Stimulated activated CD4-positive, alpha-beta T cell treated with anti-CD3 and anti-CD28 coated beads, Interleukin-15, amount 100 ng/mL, for 1 hour (primary cell): ENCODE results near the gene PREPL.
"Not testable (repeated sequence)": the region's sequence is repeated elsewhere in the genome, so short reads cannot be mapped to it uniquely, and the experiment has no call there.

Experiments used
- DNase-seq, 2 donors: peaks; one replicate each; pipeline ENCODE4 v3.0.0-alpha.2; 2020; ENCODE audit warnings: low read depth in 1 of 2, low spot score in 1 of 2

Gene PREPL

DNA sequence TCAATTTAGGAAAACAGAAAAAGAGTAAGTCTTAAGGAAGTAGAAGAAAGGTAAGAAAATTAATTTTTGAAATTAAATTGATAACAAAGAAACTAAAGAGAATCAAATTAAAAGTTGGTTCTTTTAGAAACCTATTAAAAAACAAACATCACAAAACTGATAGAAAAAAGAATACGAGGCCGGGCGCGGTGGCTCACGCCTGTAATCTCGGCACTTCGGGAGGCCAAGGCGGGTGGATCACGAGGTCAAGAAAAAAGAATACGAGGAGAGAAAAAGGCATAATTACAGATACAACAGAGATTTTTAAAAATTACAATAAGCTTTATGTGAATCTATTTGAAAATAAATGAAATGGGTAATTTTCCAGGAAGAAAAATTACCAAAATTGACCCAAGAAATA lies 11.8 kb downstream of the PREPL start:
- DNase-seq: no peak

DNA sequence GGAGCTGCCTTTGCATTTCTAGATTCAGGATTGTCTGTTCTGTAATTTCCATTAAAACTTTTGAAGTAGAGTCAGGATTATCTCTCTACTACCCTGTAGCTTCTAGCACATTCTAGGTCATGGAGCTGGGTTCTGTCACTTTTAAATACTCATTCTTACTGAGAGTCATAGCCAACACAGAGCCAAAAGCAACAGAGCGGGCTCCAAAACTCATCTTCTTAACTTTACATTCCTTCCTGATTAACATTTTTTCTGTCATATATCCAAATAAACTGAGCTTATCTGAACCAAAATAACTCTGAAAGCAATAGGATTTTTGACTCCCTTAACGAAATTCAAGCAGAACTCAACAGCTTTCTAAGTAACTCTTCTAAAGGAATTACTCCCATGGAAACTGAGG lies 12.9 kb downstream of the PREPL start:
- no peak for DNase-seq

DNA sequence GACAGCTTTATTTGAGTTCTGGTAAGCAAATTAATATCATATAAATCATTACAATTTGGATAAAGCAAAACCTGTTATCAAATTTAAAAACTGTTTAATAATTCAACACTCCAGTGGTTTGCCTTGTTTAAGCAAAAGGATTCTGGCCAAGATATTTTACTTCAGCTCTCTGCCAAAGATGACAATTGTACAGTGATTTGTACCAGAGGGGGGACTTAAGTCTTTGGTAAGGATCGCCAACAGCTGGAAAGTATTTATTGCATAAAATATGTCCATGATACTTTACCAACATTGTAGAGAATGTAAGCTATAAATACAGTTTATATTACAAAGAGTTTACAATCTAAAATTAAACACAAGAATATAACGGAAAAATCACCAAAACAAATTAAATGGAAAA lies 13.8 kb downstream of the PREPL start:
- no peak for DNase-seq

DNA sequence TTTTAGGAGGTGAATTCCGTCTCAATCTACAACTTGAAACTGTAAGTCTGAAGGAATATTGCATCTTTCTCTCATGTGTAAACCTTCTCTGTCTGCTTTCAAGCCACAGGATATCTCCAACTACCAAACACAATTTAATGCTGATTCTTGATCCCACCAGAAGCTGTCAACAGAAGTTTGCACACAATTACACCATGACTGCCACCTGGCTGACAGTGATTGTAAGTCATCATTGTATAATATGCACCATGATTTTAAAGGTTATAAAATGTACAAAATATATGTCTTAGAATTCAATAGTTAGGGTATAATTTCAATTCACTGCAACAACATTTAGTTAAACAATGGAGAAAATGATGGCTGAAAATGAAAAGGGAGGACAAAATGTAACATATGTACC lies 18.4 kb downstream of the PREPL start:
- DNase-seq: no peak

DNA sequence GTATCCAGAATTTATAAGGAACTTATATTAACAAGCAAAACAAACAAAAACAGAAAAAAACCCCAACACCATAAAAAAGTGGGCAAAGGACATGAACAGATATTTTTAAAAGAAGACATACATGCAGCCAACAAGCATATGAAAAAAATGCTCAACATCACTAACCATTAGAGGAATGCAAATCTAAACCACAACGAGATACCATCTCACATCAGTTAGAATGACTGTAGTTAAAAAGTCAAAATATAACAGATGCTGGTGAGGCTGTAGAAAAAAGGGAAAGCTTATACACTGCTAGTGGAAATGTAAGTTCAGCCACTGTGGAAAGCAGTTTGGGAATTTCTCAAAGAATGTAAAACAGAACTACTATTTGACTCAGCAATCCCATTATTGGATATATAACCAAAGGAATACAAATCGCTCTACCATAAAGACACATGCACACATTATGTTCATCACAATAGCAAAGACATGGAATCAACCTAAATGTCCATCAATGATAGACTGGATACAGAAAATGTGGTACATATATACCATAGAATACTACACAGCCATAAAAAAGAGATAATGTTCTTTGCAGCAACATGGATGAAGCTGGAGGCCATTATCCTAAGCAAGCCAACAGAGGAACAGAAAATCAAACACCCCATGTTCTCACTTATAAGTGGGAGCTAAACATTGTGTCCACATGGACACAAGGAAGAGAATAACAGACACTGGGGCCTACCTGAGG lies 25.3 kb downstream of the PREPL start:
- DNase-seq: no peak

DNA sequence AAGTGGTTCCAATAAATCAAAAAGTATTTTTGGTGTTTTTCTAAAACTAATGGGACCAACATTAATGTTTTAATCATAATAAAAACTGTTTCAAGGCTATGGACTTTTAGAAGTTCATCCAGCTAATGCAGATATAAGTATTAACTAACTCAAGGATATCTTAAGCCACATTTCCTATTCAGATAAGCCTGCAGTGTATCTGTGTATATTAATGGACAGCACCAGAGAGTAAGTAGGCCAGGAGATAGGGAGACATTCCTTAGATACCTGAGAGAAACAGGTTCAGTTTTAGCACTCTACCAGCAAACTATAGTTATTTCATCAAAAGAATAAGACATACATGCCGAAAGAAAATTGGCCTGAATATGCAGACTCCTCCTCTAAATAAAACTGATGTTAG lies 27.3 kb downstream of the PREPL start:
- no peak for DNase-seq

DNA sequence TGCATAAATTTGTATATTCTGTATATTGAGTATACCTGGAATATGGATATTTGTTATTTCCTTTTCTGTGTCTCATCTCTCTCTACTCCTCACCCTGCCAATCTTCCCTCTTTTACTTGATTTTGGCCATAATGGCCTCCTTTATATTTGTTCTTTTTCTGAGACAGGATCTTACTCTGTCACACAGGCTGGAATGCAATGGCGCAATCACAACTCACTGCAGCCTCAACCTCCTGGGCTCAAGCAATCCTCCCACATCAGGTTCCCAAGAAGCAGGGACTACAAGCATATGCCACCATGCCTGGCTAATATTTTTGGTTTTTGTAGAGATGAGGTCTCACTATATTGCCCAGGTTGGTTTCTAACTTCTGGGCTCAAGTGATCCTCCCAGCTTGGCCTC lies 30.5 kb downstream of the PREPL start:
- DNase-seq: no peak

DNA sequence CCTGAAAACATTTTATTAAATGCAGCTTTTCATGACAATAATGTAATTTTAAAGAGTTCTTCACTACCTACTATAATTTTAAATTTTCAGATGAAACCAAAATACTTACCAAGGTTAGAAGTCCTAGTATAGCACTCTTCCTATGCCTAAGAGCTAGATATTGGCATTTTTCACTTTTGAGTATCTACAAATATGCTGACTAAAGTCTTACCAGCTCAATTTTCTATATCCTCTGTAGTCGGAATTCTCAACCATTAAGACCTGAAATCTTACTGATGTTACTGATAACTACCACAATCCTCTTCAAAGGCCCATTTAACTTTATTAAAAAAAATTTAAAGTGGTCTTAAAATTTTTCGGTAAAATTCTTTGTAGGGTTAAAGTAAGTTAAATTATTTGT lies 32.0 kb downstream of the PREPL start:
- DNase-seq: no peak

DNA sequence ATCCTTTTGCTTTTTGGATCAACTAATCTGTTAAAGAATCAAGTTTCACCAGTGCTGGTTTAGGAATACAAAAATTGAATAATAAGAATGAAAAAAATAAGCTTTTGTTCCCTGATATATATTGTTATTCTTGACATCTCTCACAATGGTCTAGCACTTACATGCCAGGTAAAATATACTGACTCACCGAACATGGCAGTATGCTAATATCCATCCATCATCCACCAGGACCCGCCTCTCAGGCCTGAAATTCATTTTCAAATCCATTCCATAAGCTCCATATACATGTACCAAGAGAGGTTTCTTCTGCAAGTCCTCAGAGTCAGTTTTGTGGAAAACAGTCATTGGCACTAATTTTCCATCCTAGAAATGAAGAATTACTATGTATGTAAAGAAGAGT lies 32.5 kb downstream of the PREPL start:
- no peak for DNase-seq

DNA sequence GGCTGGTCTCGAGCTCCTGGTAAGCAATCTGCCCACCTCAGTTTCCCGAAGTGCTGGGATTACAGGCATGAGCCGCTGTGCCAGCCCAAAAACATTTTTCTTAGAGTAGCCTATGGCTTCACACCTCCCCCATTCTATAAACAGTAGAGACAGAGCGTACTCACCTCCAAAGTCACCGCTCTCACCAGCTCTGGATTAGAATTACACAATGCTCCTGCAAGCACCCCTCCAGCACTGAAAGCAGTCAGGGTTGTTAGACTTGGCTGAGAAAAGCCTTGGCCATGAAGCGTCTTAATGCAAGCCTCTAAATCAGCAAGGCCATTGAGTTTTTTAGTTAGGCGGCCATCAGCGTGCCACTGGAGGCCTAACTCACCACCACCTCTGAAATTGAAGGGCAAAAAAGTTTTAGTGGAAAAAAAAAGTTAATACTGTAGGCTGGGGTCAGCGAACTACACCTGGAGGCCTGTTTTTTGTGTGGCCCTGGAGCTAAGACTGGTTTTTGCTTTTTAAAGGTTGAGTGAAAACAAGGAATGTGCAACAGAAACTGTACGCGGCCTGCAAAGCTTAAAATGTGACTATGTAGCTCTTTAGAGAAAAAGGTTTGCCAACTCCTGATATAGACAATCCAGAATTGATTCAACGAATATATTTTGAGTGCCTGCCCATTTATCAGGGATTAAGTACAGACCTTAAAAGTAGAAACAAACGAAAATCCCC lies 34.6 kb downstream of the PREPL start:
- no peak for DNase-seq

DNA sequence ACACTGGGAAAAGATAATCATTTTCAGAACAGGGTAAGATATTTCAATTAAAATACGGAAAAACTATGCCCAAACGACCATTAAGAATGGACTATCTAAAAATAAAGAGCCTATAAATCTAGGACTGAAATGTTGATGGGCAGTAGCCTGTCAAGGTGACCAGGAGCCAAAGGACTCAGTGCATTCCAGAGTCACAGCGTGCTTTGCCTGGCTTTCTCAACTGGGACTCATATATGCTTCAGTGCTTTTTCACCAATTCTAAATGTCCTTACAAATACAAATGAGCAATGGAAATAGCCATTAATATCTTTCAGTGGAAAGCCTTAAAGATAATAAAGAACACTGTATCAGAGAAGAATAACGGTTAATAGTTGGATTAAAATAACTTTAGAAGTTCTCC lies 35.4 kb downstream of the PREPL start:
- no peak for DNase-seq

DNA sequence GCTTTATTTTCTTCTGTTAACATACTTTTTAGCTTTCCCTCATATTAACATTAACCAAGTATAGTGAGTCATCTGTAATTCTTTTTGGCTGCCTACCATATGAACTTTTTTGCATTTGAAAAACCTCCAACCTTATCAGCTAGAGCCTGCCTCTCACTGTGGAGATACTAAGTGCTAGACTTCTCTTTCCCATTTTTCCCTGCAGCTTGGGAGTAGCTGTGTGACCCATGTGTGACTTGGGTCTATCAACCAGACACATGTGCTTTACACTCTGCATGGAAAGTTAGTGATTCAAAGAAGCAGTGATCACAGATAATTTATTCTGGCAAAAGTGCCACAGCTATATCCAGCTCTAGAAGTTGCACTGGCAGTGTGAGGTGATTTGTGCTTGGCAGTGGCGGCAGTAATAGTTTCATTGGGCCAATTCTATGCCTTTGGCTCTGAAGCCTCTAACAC lies 36.3 kb downstream of the PREPL start:
- DNase-seq: no peak

DNA sequence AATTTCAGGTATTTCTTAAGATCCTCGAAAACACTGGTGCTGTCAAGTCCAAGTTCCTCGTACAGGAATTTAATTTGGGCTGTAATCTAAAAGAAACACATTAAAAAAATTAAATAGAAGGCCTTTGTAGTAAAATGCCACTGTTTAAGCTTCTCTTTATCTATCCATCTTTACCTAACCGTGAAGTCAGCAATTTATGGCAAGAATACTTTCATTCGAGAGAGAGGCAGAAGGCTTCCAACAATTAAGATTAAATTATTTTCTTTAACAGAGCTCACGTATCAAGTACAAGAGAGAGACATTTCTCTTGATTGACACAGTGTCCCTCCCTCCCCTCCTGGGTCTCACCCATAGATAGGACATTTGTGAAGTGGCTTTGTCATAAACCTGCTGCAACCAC lies 39.9 kb downstream of the PREPL start:
- DNase-seq: no peak

DNA sequence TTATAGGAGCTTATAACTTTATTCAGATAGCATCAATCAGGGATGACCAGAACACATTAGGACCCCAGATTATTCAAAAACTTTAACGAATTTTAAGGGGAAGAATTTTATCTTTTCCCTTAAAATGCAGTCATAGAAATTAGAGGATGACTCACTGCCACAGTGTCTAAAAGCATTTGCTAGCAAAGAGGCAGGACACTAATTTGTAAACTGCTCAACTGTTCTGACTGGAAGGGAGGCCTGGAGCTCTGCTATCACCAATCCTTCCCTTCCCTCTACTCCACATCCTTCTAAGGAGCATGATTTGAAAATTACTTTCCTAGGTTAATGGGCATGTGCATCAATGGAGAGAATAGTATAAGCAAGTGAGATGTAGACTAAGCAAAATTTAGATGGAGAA lies 40.5 kb downstream of the PREPL start:
- no peak for DNase-seq

DNA sequence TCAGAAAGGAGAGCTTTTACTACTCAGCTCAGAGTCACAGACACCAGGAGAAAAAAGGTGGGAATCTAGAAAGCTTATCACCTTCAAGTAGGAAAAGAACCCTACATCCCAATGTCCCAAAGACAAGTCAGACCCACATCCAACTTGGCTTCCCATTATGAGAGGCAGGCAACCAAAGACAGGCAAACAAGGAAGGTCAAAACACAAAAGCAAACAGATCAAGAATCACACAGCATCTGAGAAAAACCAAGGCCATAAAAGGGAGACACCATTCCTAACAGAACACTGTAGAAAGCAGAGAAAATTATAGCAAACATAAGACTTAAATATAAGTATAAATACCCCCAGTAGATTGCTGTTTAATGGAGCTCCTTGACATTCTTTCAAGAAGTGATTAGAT lies 45.3 kb downstream of the PREPL start:
- DNase-seq: no peak

DNA sequence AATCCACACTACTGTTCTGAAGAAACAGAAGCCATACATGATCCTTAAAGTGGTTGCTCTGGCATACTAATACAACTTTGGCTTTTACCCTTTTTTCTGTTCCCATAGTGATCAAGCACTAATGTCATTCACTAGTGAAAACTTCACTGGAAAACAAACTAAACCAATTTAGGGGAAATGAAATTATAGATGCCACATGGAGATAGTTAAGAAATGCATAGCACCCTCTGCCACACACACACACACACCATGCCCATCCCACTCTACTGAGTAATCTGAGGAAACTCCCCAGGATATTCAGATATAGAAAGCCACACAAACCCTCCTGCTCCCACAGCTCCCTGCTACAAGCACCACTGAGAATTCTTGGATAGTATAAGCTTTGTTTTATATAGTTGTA lies 46.9 kb downstream of the PREPL start:
- no peak for DNase-seq

DNA sequence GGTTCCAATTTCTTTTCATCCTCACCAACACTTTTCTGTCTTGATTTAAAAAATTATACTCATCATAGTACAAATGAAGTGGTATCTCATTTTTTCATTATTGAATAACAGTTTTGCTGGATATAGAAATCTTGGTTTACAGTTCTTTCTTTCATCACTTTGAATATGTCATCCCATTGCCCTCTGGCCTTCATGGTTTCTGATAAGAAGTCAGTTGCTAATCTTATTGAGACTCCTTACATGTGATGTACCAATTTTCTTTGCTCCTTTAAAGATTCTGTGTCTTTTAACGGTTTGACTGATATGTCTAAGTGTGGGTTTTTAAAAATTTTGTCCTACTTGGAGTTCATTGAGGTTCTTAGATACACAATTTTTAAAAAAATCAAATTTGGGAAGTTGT lies 51.0 kb downstream of the PREPL start:
- no peak for DNase-seq

DNA sequence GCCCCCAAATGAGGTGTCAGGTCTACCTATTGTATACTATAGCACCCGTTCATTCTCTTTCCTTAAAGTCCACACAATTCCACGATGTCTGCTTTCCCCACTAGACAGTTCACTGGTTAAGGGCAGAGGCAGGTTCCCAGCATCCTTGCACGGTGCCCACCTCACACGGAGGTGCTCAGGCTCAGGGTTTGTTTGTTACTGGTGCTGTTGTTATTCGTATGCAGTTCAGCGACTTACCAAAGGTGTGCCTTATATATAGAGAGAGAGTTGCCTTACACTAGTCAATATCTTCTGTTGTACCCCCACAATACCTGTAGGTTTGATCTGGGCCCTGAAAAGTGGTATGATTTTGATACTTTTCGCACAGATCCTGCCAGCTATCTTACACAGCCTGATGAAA lies 55.4 kb downstream of the PREPL start:
- DNase-seq: no peak

DNA sequence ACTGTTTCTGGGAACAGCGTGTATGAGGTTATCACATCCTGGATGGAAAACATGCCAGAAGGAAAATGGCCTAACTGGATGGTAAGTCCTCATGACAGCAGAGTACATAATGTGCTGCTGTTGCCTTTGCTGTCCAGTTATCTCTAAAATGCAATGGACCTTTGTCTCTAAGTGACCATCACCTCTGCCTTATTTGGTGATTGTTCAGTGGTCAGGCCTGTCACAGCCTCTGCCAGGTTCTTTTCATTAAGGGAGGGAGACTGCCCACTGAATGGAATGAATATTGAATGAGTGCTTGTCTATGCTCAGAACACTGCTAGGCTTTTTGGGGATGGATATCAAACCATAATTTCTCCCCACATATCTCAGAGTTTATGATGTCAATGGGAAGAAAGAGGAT lies 57.0 kb downstream of the PREPL start:
- no peak for DNase-seq

DNA sequence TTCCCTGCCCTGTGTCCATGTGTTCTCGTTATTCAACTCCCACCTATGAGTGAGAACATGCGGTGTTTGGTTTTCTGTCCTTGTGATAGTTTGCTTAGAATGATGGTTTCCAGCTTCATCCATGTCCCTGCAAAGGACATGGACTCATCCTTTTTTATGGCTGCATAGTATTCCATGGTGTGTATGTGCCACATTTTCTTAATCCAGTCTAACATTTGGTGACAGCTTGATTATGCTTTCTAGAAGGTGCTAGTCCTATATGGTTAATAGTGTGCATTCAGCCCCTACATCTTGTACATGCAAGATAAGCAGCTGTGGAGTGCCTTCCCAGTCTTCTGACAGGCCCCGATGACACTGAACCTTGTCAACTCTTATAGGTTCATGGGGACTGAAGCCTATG lies 57.5 kb downstream of the PREPL start:
- DNase-seq: not testable (repeated sequence)

DNA sequence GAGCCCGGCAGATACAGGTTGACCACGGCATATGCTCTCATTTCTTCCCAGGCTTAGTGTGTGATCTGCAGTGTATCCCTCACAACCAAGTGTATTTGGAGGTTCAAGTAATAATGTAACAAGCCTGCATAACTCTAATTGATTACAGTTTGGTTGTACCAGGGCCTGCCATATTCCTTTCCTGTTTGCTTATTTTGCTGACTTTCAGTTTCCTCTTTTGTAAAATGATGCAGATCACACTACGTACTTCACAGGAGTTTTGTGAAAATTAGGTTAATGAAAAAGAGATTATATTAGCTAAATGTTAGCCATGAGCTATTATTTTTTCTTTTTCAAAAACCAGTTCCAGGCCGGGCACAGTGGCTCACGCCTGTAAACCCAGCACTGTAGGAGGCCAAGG lies 60.2 kb downstream of the PREPL start:
- no peak for DNase-seq

DNA sequence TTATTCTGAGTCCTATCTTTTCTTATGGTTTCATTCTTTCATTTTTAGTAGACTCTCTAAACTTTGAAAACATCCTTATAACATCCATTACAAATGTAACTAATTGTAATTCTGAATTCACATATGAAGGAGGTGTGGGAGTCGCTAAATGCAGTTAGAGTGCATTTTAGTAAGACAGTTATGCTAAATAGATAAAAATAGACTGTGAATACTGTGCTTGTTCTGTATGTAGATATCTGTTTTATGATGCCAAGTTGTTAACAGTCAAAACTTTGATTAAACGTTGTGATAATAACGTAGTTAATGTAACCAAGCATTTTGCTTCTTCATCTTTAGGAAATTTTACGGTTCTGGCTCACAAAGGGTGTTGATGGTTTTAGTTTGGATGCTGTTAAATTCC lies 61.7 kb downstream of the PREPL start:
- no peak for DNase-seq

DNA sequence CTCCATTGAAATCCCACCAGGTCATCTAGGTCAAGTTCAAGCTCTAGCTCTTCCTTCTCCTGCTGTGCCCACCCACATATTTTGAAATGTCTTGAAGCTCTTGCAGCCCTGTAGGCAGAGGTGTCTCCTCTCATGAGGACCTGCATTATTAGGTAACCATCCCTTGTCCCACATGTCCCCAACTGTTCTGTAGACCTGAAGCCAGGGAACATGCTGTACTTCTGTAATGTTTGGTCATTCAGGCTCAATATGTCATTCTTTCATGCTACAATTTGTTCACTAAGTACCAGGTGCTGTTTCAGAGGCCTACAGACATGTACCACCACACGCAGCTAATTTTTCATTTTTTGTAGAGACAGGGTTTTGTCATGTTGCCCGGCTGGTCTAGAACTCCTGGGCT lies 63.9 kb downstream of the PREPL start:
- no peak for DNase-seq
